ENCODE results near the gene CABCOCO1.

The CABCOCO1 gene

GRCh38 chr10:61791216-61791615 is 128.5 kb downstream of the CABCOCO1 start:
- TF ChIP-seq ZFX (IDR thresholded peaks at IDR 0.05) (no peak), CTCF (conservative IDR thresholded peaks at IDR 0.05) (no peak)
- no peak overlapping the region for H3K27ac ChIP-seq

- no peak for TF ChIP-seq ZFX (IDR thresholded peaks at IDR 0.05)
- no peak for TF ChIP-seq CTCF (conservative IDR thresholded peaks at IDR 0.05)
- no peak overlapping the region for H3K27ac ChIP-seq
Observed at GRCh38 chr10:61792097-61792716, 129.5 kb downstream of the CABCOCO1 start.

- no peak for TF ChIP-seq ZFX (IDR thresholded peaks at IDR 0.05)
- TF ChIP-seq CTCF (conservative IDR thresholded peaks at IDR 0.05) = no peak
- peak overlapping the region; percentile 46 for H3K27ac ChIP-seq
Observed at GRCh38 chr10:61792921-61793320, 130.2 kb downstream of the CABCOCO1 start.

GRCh38 chr10:61793760-61794703 is 131.3 kb downstream of the CABCOCO1 start:
- no peak overlapping the region for H3K27ac ChIP-seq
- TF ChIP-seq ZFX (IDR thresholded peaks at IDR 0.05) = no peak
- TF ChIP-seq CTCF (conservative IDR thresholded peaks at IDR 0.05) = no peak

- TF ChIP-seq CTCF (conservative IDR thresholded peaks at IDR 0.05) (no peak), ZFX (IDR thresholded peaks at IDR 0.05) (no peak)
- no peak overlapping the region for H3K27ac ChIP-seq
Observed at GRCh38 chr10:61795147-61795546, 132.4 kb downstream of the CABCOCO1 start.

- no peak overlapping the region for H3K27ac ChIP-seq
- TF ChIP-seq CTCF (conservative IDR thresholded peaks at IDR 0.05) = peak; percentile 21
- no peak for TF ChIP-seq ZFX (IDR thresholded peaks at IDR 0.05)
Observed at GRCh38 chr10:61795551-61795950, 132.8 kb downstream of the CABCOCO1 start.

- TF ChIP-seq ZFX (IDR thresholded peaks at IDR 0.05) (no peak), CTCF (conservative IDR thresholded peaks at IDR 0.05) (no peak)
- no peak overlapping the region for H3K27ac ChIP-seq
Observed at GRCh38 chr10:61796785-61797184, 134.1 kb downstream of the CABCOCO1 start.
